Right atrium auricular region (tissue), 2 donors: ENCODE data around the gene CNGB1. TPM values are rescaled to one million over a fixed set of nuclear protein-coding genes. Genes with fewer than 3 reads are reported as not detected.
"Not testable (repeated sequence)": the region's sequence is repeated elsewhere in the genome, so short reads cannot be mapped to it uniquely, and the experiment has no call there.

ENCODE experiments used
- DNase-seq: peaks from one replicate; pipeline ENCODE4 v3.0.0-alpha.2; 2019; ENCODE audit warnings: low spot score
- H3K27ac ChIP-seq, 2 donors: fragments of 200-600 bp; sonication (generic); 1 replicate in 1 of 2; 2 replicates in 1 of 2; pipeline ENCODE4 v1.5.1; 2016 to 2019
- H3K27me3 ChIP-seq, 2 donors: fragments of 200-600 bp; sonication (generic); one replicate each; pipeline versions ENCODE4 v1.5.1 to v1.6.0; 2017 to 2019
- H3K36me3 ChIP-seq: fragments of 200-600 bp; sonication (generic); one replicate; pipeline ENCODE4 v1.5.1; 2016
- H3K4me1 ChIP-seq, 2 donors: fragments of 200-600 bp; sonication (generic); one replicate each; pipeline versions ENCODE4 v1.5.1 to v1.6.0; 2017 to 2019
- H3K4me3 ChIP-seq, 2 donors: fragments of 200-600 bp; sonication (generic); 1 replicate in 1 of 2; 2 replicates in 1 of 2; pipeline ENCODE4 v1.5.1; 2017 to 2019; ENCODE audit warnings: mild to moderate bottlenecking in 1 of 2, moderate library complexity in 1 of 2
- H3K9me3 ChIP-seq, 2 donors: fragments of 200-600 bp; sonication (generic); one replicate each; pipeline ENCODE4 v1.5.1; 2019
- total RNA-seq, 2 donors: library from RNA; depleted of rRNA; stranded (reverse); fragments of >200 nt; gene quantifications; one replicate each; pipeline ENCODE4 v1.1.0, GENCODE V29; 2016
- TF ChIP-seq, protein P1 (sequence below), 2 donors: fragments of 200-600 bp; sonication (generic); IDR thresholded peaks; one replicate each; pipeline ENCODE4 v1.5.1; 2019; ENCODE audit warnings: antibody characterized with exemption in 2 of 2

Gene CNGB1
- total RNA-seq, 2 donors from 2014 or later = not detected

DNA sequence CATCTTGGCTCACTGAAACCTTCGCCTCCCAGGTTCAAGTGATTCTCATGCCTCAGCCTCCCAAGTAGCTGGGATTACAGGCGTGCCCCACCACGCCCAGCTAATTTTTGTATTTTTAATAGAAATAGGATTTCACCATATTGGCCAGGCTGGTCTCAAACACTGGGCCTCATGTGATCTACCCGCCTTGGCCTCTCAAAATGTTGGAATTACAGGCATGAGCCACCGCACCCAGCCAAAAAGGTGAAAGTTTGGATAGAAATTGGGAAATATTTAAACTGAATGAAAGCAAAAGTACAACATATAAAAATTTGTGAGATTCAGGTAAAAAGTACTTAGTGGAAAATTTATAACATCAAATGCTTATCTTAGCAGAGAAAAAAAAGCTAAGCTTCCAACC is 115.7 kb downstream of the CNGB1 start:
- H3K9me3 ChIP-seq = peaks cover 0 to 12% of the 10 kb centered on the region in 2 donors
- no peak overlapping the region for H3K4me3 ChIP-seq
- H3K36me3 ChIP-seq = no peaks in the 10 kb centered on the region
- TF ChIP-seq, protein P1, sequence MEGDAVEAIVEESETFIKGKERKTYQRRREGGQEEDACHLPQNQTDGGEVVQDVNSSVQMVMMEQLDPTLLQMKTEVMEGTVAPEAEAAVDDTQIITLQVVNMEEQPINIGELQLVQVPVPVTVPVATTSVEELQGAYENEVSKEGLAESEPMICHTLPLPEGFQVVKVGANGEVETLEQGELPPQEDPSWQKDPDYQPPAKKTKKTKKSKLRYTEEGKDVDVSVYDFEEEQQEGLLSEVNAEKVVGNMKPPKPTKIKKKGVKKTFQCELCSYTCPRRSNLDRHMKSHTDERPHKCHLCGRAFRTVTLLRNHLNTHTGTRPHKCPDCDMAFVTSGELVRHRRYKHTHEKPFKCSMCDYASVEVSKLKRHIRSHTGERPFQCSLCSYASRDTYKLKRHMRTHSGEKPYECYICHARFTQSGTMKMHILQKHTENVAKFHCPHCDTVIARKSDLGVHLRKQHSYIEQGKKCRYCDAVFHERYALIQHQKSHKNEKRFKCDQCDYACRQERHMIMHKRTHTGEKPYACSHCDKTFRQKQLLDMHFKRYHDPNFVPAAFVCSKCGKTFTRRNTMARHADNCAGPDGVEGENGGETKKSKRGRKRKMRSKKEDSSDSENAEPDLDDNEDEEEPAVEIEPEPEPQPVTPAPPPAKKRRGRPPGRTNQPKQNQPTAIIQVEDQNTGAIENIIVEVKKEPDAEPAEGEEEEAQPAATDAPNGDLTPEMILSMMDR (IDR thresholded peaks at IDR 0.05) = no peak
- DNase-seq = no peak
- H3K27ac ChIP-seq = no peak overlapping the region
- peaks cover 0 to 8% of the 10 kb centered on the region in 2 donors for H3K4me1 ChIP-seq
- no peaks in the 10 kb centered on the region for H3K27me3 ChIP-seq

- H3K36me3 ChIP-seq = no peaks in the 10 kb centered on the region
- TF ChIP-seq, protein P1 (IDR thresholded peaks at IDR 0.05) = no peak
- H3K27me3 ChIP-seq = no peaks in the 10 kb centered on the region
- H3K9me3 ChIP-seq = peaks cover 0 to 8% of the 10 kb centered on the region in 2 donors
- H3K4me3 ChIP-seq = no peak overlapping the region
- no peak for DNase-seq
- no peak overlapping the region for H3K27ac ChIP-seq
- no peaks in the 10 kb centered on the region for H3K4me1 ChIP-seq
Measured at GRCh38 chr16:57852189-57852588, 118.7 kb downstream of the CNGB1 start.

- H3K4me1 ChIP-seq = no peaks in the 10 kb centered on the region
- DNase-seq = no peak
- H3K27me3 ChIP-seq = no peaks in the 10 kb centered on the region
- H3K4me3 ChIP-seq = no peak overlapping the region
- H3K9me3 ChIP-seq = no peaks in the 10 kb centered on the region
- H3K36me3 ChIP-seq = no peaks in the 10 kb centered on the region
- TF ChIP-seq, protein P1 (IDR thresholded peaks at IDR 0.05) = no peak
- H3K27ac ChIP-seq = no peak overlapping the region
Measured at GRCh38 chr16:57848181-57848580, 122.7 kb downstream of the CNGB1 start.

GRCh38 chr16:57846931-57847330 is 124.0 kb downstream of the CNGB1 start:
- H3K27ac ChIP-seq, H3K27me3 ChIP-seq, H3K4me3 ChIP-seq, H3K4me1 ChIP-seq, H3K36me3 ChIP-seq, DNase-seq, H3K9me3 ChIP-seq: not testable (repeated sequence)

- no peak for DNase-seq
- Histone ChIP-seq H3K4me1 (no peaks in the 10 kb centered on the region), H3K4me3 (no peak overlapping the region), H3K36me3 (no peaks in the 10 kb centered on the region), H3K27me3 (no peaks in the 10 kb centered on the region), H3K9me3 (no peaks in the 10 kb centered on the region), H3K27ac (no peak overlapping the region)
- TF ChIP-seq, protein P1 (IDR thresholded peaks at IDR 0.05) = no peak
Measured at GRCh38 chr16:57846078-57846697, 124.7 kb downstream of the CNGB1 start.

- no peak for DNase-seq
- H3K36me3 ChIP-seq = no peaks in the 10 kb centered on the region
- H3K4me3 ChIP-seq = no peak overlapping the region
- H3K27me3 ChIP-seq = no peaks in the 10 kb centered on the region
- TF ChIP-seq, protein P1 (IDR thresholded peaks at IDR 0.05) = no peak
- H3K27ac ChIP-seq = no peak overlapping the region
- H3K9me3 ChIP-seq = no peaks in the 10 kb centered on the region
- H3K4me1 ChIP-seq = no peaks in the 10 kb centered on the region
Measured at GRCh38 chr16:57845115-57845514, 125.8 kb downstream of the CNGB1 start.
